ENCODE measurements around the gene MAD2L1BP.

- no peak for TF ChIP-seq CTCF (optimal IDR thresholded peaks at IDR 0.05 in 1 of 3, IDR thresholded peaks at IDR 0.05 in 1 of 3, conservative IDR thresholded peaks at IDR 0.05 in 1 of 3; ENCODE audit: extremely low read depth in 1 of 3, insufficient read depth in 2 of 3, low read length in 3 of 3)
- no peak for TF ChIP-seq EZH2 (IDR thresholded peaks at IDR 0.05; ENCODE audit: low read length)
These were observed 48.2 kb downstream of the MAD2L1BP start for GRCh38 chr6:43683708-43684455.

All from keratinocyte (primary cell).